MM.1S (cell line): ENCODE measurements around the gene AMIGO2.

Experiments used
- EZH2 ChIP-seq: fragments of 300-600 bp; sonication (generic); optimal IDR thresholded peaks from 2 replicates; pipeline ENCODE3; 2017; ENCODE audit warnings: low read depth, mild to moderate bottlenecking, antibody characterized with exemption, low read length, mixed read lengths
- TF ChIP-seq, protein P1 (sequence below): fragments of 300-600 bp; sonication (generic); IDR thresholded peaks from 2 replicates; pipeline ENCODE4 v1.5.1; 2016; ENCODE audit warnings: antibody characterized with exemption, low read length, mixed read lengths

DNA sequence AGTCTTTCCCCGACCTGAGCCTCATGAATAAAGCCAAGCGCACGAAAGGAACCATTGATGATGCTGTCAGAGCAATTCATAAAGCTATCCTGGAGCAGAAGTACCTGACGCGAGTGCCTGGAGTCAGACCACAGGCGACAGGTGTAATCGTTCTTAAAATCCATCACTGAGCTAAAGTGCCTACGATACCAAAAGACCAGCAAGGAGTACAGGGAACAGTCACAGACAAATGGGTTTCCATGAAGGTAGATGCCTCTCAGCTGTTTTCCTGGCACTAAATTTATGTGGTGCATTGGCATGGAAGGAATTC lies 1.7 kb downstream of the AMIGO2 start:
- TF ChIP-seq, protein P1, sequence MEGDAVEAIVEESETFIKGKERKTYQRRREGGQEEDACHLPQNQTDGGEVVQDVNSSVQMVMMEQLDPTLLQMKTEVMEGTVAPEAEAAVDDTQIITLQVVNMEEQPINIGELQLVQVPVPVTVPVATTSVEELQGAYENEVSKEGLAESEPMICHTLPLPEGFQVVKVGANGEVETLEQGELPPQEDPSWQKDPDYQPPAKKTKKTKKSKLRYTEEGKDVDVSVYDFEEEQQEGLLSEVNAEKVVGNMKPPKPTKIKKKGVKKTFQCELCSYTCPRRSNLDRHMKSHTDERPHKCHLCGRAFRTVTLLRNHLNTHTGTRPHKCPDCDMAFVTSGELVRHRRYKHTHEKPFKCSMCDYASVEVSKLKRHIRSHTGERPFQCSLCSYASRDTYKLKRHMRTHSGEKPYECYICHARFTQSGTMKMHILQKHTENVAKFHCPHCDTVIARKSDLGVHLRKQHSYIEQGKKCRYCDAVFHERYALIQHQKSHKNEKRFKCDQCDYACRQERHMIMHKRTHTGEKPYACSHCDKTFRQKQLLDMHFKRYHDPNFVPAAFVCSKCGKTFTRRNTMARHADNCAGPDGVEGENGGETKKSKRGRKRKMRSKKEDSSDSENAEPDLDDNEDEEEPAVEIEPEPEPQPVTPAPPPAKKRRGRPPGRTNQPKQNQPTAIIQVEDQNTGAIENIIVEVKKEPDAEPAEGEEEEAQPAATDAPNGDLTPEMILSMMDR = no peak
- TF ChIP-seq EZH2 = no peak
